Panc1 (cell line): ENCODE measurements around the gene ITK.

Source experiments
- CTCF ChIP-seq: fragments of 450-650 bp; IDR thresholded peaks from 2 replicates; pipeline ENCODE4 v1.5.1; 2017; ENCODE audit warnings: mild to moderate bottlenecking
- POLR2AphosphoS5 ChIP-seq: IDR thresholded peaks from 2 replicates; pipeline ENCODE4 v1.6.1; 2012; ENCODE audit warnings: mild to moderate bottlenecking, low read depth, low read length, moderate library complexity
- REST ChIP-seq, 2 experiments: IDR thresholded peaks; 2 replicates each; pipeline ENCODE4 v1.6.1; 2011 to 2012; ENCODE audit warnings: low read depth in 2 of 2, control low read depth in 1 of 2, low read length in 1 of 2, mild to moderate bottlenecking in 1 of 2, moderate library complexity in 1 of 2; ENCODE audit not compliant: insufficient read depth in 1 of 2

DNA sequence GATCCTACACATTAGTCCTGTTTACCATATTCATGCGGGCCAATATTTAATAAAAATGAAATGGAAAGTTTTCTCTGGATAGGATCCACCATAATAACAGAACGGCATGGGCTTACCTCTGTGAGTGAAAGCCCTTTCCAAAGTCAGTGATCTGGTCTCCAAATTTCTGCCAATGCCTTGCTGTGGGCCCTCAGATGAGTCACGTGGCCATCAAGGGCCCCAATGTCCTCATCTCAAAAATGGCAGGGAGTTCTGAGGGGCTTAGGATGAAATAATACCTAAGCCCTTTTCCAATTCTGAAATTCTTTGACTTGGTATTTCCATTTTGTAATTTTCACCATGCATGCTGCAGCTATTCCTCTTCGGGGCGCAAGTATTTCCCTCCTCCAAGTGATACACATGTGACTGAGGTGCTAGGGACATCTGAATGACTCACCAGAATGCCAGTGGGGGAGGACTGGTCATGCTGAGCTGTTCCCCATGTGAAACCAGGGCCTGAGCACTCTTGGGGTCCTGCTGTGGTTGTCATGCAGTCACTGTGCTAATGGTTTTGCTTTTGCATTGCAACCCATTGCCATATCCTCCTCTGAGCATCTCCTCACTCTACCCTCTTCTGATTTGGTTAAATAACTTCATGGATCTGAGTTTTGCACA, 35.0 kb downstream of the ITK start:
- no peak for TF ChIP-seq POLR2AphosphoS5
- TF ChIP-seq CTCF = no peak
- TF ChIP-seq REST (IDR thresholded peaks at IDR 0.05; ENCODE audit: insufficient read depth in 1 of 2, low read depth in 2 of 2, low read length in 1 of 2) = no peak
